Fibroblast of villous mesenchyme (primary cell): ENCODE data around the gene EBP. TPM values are rescaled to one million over a fixed set of nuclear protein-coding genes. Genes with fewer than 3 reads are reported as not detected.

ENCODE experiments used
- DNase-seq: peaks from one replicate; pipeline ENCODE4 v3.0.0-alpha.2; 2010; ENCODE audit warnings: low read depth
- H3K4me3 ChIP-seq: 2 replicates; pipeline ENCODE4 v1.5.1; 2011; ENCODE audit warnings: low read depth, mild to moderate bottlenecking, low read length
- total RNA-seq: library from RNA; depleted of rRNA; stranded (reverse); fragments of >200 nt; gene quantifications from 2 replicates; pipeline ENCODE4 v1.2.3, GENCODE V29; 2012
- TF ChIP-seq, protein P1 (sequence below): IDR thresholded peaks from 2 replicates; pipeline ENCODE4 v1.5.1; 2012; ENCODE audit warnings: low read depth, mild to moderate bottlenecking, low read length; ENCODE audit not compliant: insufficient read depth

Gene EBP
- total RNA-seq, 1 donor: 126 TPM

DNA sequence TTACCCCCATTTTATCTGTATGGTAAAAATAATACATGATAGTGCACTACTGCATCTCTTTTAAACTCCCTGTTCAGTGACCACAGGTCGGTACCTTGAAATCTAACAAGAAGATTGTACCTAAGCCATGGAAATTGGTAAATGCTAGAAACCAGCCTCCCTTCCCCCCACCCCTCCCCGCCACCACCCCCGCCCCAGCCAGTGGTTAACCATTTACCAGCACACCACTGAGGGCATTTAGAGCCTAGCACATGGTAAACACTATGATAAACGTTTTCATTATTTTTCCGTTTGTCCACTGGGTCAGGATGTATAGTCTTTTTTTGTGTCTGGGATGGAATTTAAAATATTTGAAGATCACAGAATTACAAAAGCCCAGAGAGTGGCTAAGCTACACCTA, 46.3 kb upstream of the EBP start:
- TF ChIP-seq, protein P1, sequence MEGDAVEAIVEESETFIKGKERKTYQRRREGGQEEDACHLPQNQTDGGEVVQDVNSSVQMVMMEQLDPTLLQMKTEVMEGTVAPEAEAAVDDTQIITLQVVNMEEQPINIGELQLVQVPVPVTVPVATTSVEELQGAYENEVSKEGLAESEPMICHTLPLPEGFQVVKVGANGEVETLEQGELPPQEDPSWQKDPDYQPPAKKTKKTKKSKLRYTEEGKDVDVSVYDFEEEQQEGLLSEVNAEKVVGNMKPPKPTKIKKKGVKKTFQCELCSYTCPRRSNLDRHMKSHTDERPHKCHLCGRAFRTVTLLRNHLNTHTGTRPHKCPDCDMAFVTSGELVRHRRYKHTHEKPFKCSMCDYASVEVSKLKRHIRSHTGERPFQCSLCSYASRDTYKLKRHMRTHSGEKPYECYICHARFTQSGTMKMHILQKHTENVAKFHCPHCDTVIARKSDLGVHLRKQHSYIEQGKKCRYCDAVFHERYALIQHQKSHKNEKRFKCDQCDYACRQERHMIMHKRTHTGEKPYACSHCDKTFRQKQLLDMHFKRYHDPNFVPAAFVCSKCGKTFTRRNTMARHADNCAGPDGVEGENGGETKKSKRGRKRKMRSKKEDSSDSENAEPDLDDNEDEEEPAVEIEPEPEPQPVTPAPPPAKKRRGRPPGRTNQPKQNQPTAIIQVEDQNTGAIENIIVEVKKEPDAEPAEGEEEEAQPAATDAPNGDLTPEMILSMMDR: no peak
- H3K4me3 ChIP-seq: peak overlapping the region; percentile 81
- DNase-seq: no peak

DNA sequence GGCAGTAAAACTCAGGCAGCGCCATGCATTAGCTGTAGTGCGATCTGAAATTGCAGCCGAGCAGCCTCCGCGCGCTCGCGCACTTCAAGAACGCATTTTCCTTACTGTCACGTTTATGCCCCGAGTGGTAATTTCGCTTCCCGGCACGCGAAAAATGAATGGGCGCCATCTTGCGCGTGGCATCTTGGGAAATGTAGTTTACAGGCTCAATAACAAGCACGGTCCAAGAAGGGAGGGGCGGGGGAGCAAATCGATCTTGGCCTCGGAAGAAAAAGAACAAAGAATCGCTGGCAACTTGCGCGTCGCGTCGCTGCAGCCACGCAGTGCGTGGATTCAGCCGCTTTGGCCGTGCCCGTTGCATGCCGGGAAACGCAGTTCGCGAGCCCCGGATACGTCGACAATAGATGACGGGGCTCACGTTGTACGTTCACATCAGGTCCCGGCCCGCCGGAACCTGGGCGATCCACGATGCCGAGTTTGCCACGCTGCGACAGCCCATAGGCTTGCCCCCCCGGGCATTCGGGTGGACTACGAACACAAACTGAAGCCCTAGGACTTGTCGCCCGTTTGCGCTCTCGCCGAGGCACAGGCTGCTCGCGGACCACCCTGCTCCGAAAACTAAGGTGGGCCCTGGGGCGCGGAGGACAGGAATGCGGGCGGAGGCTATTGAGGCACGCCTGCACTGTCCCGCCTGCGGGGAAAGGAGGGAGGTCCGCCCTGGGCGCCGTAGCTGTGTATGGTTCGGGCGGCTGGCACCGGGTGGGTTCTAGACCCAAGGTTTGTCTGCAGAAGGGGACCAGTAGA, 45.6 kb upstream of the EBP start, which contains the start of gene FTSJ1:
TSS of gene FTSJ1 (plus strand) at position 426 of the 804 bp plus-strand sequence. CDS start 1,849 bp downstream, outside the sequence.
- H3K4me3 ChIP-seq: peak within 1 kb of the TSS; percentile 81
- peak; percentile 93 for DNase-seq
- TF ChIP-seq, protein P1: no peak

DNA sequence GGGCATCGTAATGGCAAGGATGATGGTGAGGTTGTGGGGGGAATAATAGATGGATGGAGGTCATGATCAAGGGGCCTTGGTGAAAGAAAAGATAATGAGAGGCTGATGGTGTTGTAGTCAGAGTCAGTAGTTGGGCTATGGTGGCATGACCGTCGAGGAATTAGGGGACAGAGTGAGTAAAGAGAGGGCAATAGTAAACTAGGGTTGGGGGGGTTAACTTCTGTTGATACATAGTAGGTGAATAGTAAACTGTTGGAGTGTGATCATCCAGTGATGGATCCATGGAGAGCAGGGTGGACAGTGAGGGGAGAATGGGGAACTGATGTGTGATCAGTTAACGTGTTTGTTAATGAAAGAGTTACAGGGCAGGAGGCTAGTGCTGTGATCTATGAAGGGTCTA, 44.7 kb upstream of the EBP start:
- DNase-seq: no peak
- TF ChIP-seq, protein P1: no peak

DNA sequence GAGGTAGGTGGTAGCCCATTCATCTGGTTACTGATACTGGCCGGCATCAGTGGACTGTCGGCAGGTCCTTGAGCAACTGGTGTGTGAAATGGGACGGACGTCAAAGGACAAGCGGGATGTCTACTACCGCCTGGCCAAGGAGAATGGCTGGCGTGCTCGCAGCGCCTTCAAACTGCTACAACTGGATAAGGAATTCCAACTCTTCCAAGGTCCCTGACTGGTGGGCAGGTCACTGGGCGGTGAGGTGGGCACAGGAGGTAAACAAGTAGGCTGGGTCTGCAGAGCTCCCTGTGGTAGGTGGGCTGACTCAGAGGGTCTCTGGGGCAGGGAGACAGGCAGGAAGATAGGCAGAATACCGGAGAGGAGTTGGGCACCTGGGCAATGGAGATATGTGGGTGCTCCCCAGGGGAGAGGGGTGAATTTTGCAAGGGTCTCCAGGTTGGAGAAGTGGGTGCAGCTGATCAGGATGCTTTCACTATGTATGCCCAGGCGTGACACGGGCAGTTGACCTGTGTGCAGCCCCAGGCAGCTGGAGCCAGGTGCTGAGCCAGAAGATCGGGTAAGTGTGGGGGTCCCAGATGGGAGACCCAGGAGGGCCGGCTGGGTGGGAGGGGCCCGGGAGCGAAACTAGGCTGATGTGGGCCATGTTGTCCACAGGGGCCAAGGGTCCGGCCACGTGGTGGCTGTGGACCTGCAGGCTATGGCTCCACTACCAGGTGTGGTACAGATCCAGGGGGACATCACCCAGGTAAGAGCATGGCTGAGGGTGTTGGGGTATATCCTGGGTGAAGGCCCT, 43.5 kb upstream of the EBP start:
- no peak for DNase-seq
- TF ChIP-seq, protein P1: no peak
- no peak overlapping the region for H3K4me3 ChIP-seq

More for the DNA sequence above, 44.7 kb upstream of the EBP start:
- peak overlapping the region; percentile 81 for H3K4me3 ChIP-seq

DNA sequence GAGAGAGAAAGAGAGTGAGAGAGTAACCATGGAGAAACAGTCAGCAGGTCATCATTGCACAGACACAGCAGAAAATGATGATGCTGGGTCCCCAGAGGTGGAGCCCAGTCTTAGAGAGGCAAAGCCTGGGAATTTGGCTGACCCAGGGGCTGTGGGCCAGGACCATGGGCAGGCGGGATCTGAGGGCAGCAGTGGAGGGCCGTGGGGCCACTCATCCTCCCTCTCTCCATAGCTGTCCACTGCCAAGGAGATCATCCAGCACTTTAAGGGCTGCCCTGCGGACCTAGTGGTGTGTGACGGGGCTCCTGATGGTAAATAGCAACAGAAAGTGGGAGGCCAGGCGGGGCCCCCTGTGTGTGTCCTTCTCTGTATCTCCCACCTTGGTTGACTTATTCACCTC, 42.8 kb upstream of the EBP start:
- TF ChIP-seq, protein P1: no peak
- H3K4me3 ChIP-seq: no peak overlapping the region
- DNase-seq: no peak

DNA sequence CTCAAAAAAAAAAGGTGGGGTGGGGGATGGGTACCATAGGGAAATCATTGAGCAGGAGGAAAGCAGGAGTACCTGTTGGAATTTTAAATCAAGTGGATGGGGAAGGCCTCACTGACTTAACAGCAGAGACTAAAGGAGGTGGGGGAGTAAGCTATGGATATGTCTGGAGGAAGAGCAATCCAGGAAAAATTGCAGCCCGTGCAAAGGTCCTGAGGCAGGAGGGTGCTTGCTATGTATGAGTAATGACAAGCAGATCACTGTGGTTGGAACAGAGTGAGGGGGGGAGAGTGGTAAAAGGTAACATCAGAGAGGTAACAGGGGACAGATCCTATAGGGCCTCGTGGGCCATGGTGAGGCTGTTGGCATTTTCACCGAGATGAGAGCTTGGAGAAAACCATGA, 41.5 kb upstream of the EBP start:
- DNase-seq: no peak
- H3K4me3 ChIP-seq: no peak overlapping the region
- TF ChIP-seq, protein P1: no peak
